ENCODE measurements around the gene ELFN1. TPM values are rescaled to one million over a fixed set of nuclear protein-coding genes. Genes with fewer than 3 reads are reported as not detected.

ELFN1 gene
- total and polyA plus RNA-seq, 9 of the 15 experiments (the other 6 are each of a cell fraction or from before 2014, with no cell fraction given), result 0.04 to 0.64 (median 0.18) TPM; not detected in 2

GRCh38 chr7:1677206-1678080, 7.4 kb downstream of the ELFN1 start (continued):
- TF ChIP-seq ZNF232 (CRISPR knock-in tag; IDR thresholded peaks at IDR 0.05), result no peak

GRCh38 chr7:1678081-1678543, 8.0 kb downstream of the ELFN1 start:
- CTCF ChIA-PET (ENCODE audit: low intra/inter-chr PET ratio), result no interaction called here
- POLR2A ChIA-PET, result no interaction called here
- TF ChIP-seq ZNF165 (CRISPR knock-in tag; IDR thresholded peaks at IDR 0.05; ENCODE audit: borderline replicate concordance), result no peak
- no peak for TF ChIP-seq ZBTB8A (IDR thresholded peaks at IDR 0.05; ENCODE audit: partially characterized antibody)
- TF ChIP-seq CBFA2T3 (IDR thresholded peaks at IDR 0.05), result no peak
- no peak for TF ChIP-seq MXI1 (IDR thresholded peaks at IDR 0.05; ENCODE audit: low read depth, low read length)
- TF ChIP-seq ZNF512 (tag; IDR thresholded peaks at IDR 0.05), result no peak
- TF ChIP-seq RCOR1 (IDR thresholded peaks at IDR 0.05; ENCODE audit: borderline replicate concordance in 1 of 2, low read depth in 2 of 2, low read length in 2 of 2), result no peak
- no peak for TF ChIP-seq KAT7 (CRISPR knock-in tag; IDR thresholded peaks at IDR 0.05; ENCODE audit: borderline replicate concordance)
- no peak for TF ChIP-seq ZNF780A (CRISPR knock-in tag; IDR thresholded peaks at IDR 0.05)
- TF ChIP-seq ETS1 (conservative IDR thresholded peaks at IDR 0.05; ENCODE audit: control insufficient read depth, low read depth, low read length), result no peak
- TF ChIP-seq ZNF589 (CRISPR knock-in tag; IDR thresholded peaks at IDR 0.05; ENCODE audit: low read depth), result no peak
- TF ChIP-seq JUNB (CRISPR knock-in tag; conservative IDR thresholded peaks at IDR 0.05), result no peak
- TF ChIP-seq CBX1 (IDR thresholded peaks at IDR 0.05; ENCODE audit: low read depth), result no peak
- TF ChIP-seq ZNF79 (CRISPR knock-in tag; IDR thresholded peaks at IDR 0.05; ENCODE audit: low read depth), result no peak
- no peak for TF ChIP-seq RBBP5 (IDR thresholded peaks at IDR 0.05; ENCODE audit: borderline replicate concordance, insufficient read depth, low read length, poor library complexity, severe bottlenecking)
- TF ChIP-seq TFAP4 (CRISPR knock-in tag; IDR thresholded peaks at IDR 0.05; ENCODE audit: borderline replicate concordance), result no peak
- no peak for TF ChIP-seq NFATC3 (IDR thresholded peaks at IDR 0.05)

More at GRCh38 chr7:1678081-1678543, 8.0 kb downstream of the ELFN1 start:
- intact Hi-C loops (cut with micrococcal nuclease) (no loop called here), in situ Hi-C loops (cut with MboI) (no loop called here)
- ATAC-seq (no peak), DNase-seq (ENCODE audit: extremely low read depth in 1 of 4, low spot score in 3 of 4) (no peak), FAIRE-seq (no peak)
- no peaks in the 10 kb centered on the region for H3K9me3 ChIP-seq (replicated peaks; ENCODE audit: control insufficient read depth, insufficient read depth, low read depth, low read length)
- no peak overlapping the region for H2AFZ ChIP-seq (ENCODE audit: low read depth, low read length)
- BruUV-seq (replicated peaks), result no TSS peak
- no peak overlapping the region for H3K27ac ChIP-seq (ENCODE audit: extremely low read depth, low read depth, low read length)
- H4K20me1 ChIP-seq (replicated peaks; ENCODE audit: control insufficient read depth, insufficient read depth, low read length), result peaks cover 5% of the 10 kb centered on the region
- H3K4me3 ChIP-seq, result no peak overlapping the region
- H3K27me3 ChIP-seq (ENCODE audit: control insufficient read depth in 2 of 2, insufficient read depth in 2 of 2, low read length in 2 of 2), result peaks cover 41 to 68% of the 10 kb centered on the region in 2 experiments; a peak in 4 of 5 replicates
- peaks cover 0 to 27% of the 10 kb centered on the region in 2 experiments; a peak in 2 of 5 replicates for H3K4me1 ChIP-seq (replicated peaks in 1 of 2; ENCODE audit: control insufficient read depth in 2 of 2, insufficient read depth in 2 of 2, low read length in 2 of 2)
- under 1% methylated on average over 13 of the region's 13 CpGs for WGBS (ENCODE audit: insufficient coverage, low coverage, missing lambda C conversion rate)
- H3K79me2 ChIP-seq (ENCODE audit: control insufficient read depth, insufficient read depth, low read length), result no peaks in the 10 kb centered on the region
- H3K4me2 ChIP-seq (ENCODE audit: insufficient read depth, low read length), result no peak overlapping the region
- H3K36me3 ChIP-seq (ENCODE audit: control insufficient read depth, insufficient read depth, low read length), result no peaks in the 10 kb centered on the region
- no peak overlapping the region for H3K9ac ChIP-seq (ENCODE audit: insufficient read depth in 1 of 2, low read depth in 2 of 2, low read length in 2 of 2)
- no peaks in the 10 kb centered on the region for H3K9me1 ChIP-seq (ENCODE audit: control insufficient read depth, insufficient read depth, low read length)
